Measurements from ENCODE around the gene PDGFRB.

GRCh38 chr5:150081541-150082283 lies 73.9 kb downstream of the PDGFRB start:
- TF ChIP-seq, protein P1, sequence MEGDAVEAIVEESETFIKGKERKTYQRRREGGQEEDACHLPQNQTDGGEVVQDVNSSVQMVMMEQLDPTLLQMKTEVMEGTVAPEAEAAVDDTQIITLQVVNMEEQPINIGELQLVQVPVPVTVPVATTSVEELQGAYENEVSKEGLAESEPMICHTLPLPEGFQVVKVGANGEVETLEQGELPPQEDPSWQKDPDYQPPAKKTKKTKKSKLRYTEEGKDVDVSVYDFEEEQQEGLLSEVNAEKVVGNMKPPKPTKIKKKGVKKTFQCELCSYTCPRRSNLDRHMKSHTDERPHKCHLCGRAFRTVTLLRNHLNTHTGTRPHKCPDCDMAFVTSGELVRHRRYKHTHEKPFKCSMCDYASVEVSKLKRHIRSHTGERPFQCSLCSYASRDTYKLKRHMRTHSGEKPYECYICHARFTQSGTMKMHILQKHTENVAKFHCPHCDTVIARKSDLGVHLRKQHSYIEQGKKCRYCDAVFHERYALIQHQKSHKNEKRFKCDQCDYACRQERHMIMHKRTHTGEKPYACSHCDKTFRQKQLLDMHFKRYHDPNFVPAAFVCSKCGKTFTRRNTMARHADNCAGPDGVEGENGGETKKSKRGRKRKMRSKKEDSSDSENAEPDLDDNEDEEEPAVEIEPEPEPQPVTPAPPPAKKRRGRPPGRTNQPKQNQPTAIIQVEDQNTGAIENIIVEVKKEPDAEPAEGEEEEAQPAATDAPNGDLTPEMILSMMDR (IDR thresholded peaks at IDR 0.05; ENCODE audit: low read depth, low read length, missing input control), result no peak
- TF ChIP-seq RAD21 (IDR thresholded peaks at IDR 0.05), result no peak
- no peak for TF ChIP-seq TAF1 (conservative IDR thresholded peaks at IDR 0.05)
- TF ChIP-seq SP1 (IDR thresholded peaks at IDR 0.05), result no peak
- TF ChIP-seq GABPA (IDR thresholded peaks at IDR 0.05 in 1 of 2, conservative IDR thresholded peaks at IDR 0.05 in 1 of 2), result no peak
- TF ChIP-seq MAX (IDR thresholded peaks at IDR 0.05), result no peak
- TF ChIP-seq RXRA (IDR thresholded peaks at IDR 0.05), result no peak
- TF ChIP-seq ZBTB33 (IDR thresholded peaks at IDR 0.05), result no peak
- TF ChIP-seq EGR1 (IDR thresholded peaks at IDR 0.05; ENCODE audit: low read depth in 2 of 2), result no peak
- TF ChIP-seq YY1 (IDR thresholded peaks at IDR 0.05), result no peak
